OCI-LY1 (cell line): ENCODE data around the gene PECR.

Experiments used
- EZH2 ChIP-seq: fragments of 200-600 bp; sonication (generic), shearing (Covaris generic); IDR thresholded peaks from 2 replicates; pipeline ENCODE4 v1.8.0; 2017; ENCODE audit warnings: borderline replicate concordance, mixed run types, mild to moderate bottlenecking, antibody characterized with exemption, low read length, moderate library complexity, mixed read lengths
- TF ChIP-seq, protein P1 (sequence below): fragments of 200-600 bp; sonication (generic), shearing (Covaris generic); IDR thresholded peaks from 2 replicates; pipeline ENCODE4 v1.5.1; 2017; ENCODE audit warnings: mild to moderate bottlenecking, antibody characterized with exemption, low read length, moderate library complexity, mixed read lengths

GRCh38 chr2:216111122-216111521 lies 29.5 kb upstream of the PECR start:
- TF ChIP-seq, protein P1, sequence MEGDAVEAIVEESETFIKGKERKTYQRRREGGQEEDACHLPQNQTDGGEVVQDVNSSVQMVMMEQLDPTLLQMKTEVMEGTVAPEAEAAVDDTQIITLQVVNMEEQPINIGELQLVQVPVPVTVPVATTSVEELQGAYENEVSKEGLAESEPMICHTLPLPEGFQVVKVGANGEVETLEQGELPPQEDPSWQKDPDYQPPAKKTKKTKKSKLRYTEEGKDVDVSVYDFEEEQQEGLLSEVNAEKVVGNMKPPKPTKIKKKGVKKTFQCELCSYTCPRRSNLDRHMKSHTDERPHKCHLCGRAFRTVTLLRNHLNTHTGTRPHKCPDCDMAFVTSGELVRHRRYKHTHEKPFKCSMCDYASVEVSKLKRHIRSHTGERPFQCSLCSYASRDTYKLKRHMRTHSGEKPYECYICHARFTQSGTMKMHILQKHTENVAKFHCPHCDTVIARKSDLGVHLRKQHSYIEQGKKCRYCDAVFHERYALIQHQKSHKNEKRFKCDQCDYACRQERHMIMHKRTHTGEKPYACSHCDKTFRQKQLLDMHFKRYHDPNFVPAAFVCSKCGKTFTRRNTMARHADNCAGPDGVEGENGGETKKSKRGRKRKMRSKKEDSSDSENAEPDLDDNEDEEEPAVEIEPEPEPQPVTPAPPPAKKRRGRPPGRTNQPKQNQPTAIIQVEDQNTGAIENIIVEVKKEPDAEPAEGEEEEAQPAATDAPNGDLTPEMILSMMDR = no peak
- no peak for TF ChIP-seq EZH2
